Endothelial cell of umbilical vein (primary cell): Measurements from ENCODE around the gene ARPC1B. TPM values are rescaled to one million over a fixed set of nuclear protein-coding genes. Genes with fewer than 3 reads are reported as not detected.

Experiments used
- BruUV-seq: library from RNA; stranded (reverse); fragments of 400-500 nt; replicated peaks from 2 replicates; lab custom pipeline; 2021; lab: Mats Ljungman, UMichigan
- CTCF ChIA-PET: fragments of 300-600, 350-600 bp; sonication (Branson Sonifier 250); formaldehyde crosslinking; loops from one replicate; lab custom pipeline; 2021; ENCODE audit warnings: antibody characterized with exemption, inconsistent platforms; lab: Charles Lee
- POLR2A ChIA-PET: fragments of 300-600, 350-600 bp; sonication (Branson Sonifier 250); formaldehyde crosslinking; loops from one replicate; lab custom pipeline; 2021; ENCODE audit warnings: antibody characterized with exemption, inconsistent platforms; lab: Charles Lee
- DNase-seq: peaks from one replicate; pipeline ENCODE4 v3.0.0-alpha.2; 2011; ENCODE audit warnings: low read depth, low spot score
- FAIRE-seq: peaks from 2 replicates; lab custom pipeline; 2011; peaks lifted over from hg19 to GRCh38; lab: Jason Lieb, UNC
- H2AFZ ChIP-seq: 2 replicates; pipeline ENCODE4 v1.6.0; 2012; ENCODE audit warnings: low read depth, low read length, control low read depth, inconsistent platforms
- H3K27ac ChIP-seq: 2 replicates; pipeline ENCODE4 v1.5.1; 2011; ENCODE audit warnings: low read depth, mild to moderate bottlenecking, control low read depth, low read length, moderate library complexity; ENCODE audit not compliant: insufficient read depth
- H3K27me3 ChIP-seq, 2 experiments: 2 replicates each; pipeline versions ENCODE4 v1.6.0 to v1.6.1; 2011; ENCODE audit warnings: low read length in 2 of 2, mixed read lengths in 1 of 2; ENCODE audit not compliant: control insufficient read depth in 2 of 2, insufficient read depth in 2 of 2
- H3K36me3 ChIP-seq, 2 experiments: 2 replicates in 1 of 2; 3 replicates in 1 of 2; pipeline ENCODE4 v1.5.1; 2011; ENCODE audit warnings: low read length in 2 of 2, mild to moderate bottlenecking in 1 of 2, moderate library complexity in 1 of 2; ENCODE audit not compliant: control insufficient read depth in 2 of 2, insufficient read depth in 2 of 2; ENCODE audit errors: extremely low read depth in 1 of 2
- H3K4me1 ChIP-seq: 3 replicates; pipeline ENCODE4 v1.5.1; 2011; ENCODE audit warnings: mild to moderate bottlenecking, low read length; ENCODE audit not compliant: control insufficient read depth, insufficient read depth; ENCODE audit errors: extremely low read depth
- H3K4me2 ChIP-seq: 2 replicates; pipeline ENCODE4 v1.6.1; 2011; ENCODE audit warnings: low read length, control low read depth, mixed read lengths; ENCODE audit not compliant: insufficient read depth
- H3K4me3 ChIP-seq, 3 experiments: fragments of 200-600 bp in 1 of 3; sonication (generic), shearing (Covaris generic) in 1 of 3; replicated peaks in 1 of 3; 2 replicates each; pipeline ENCODE4 v1.5.1; 2011 to 2016; ENCODE audit warnings: control low read depth in 3 of 3, low read length in 3 of 3, mild to moderate bottlenecking in 2 of 3, inconsistent platforms in 1 of 3, low read depth in 1 of 3, moderate library complexity in 1 of 3; ENCODE audit not compliant: insufficient read depth in 1 of 3
- H3K79me2 ChIP-seq: 2 replicates; pipeline ENCODE4 v1.6.0; 2012; ENCODE audit warnings: low read length, inconsistent platforms; ENCODE audit not compliant: control insufficient read depth, insufficient read depth
- H3K9ac ChIP-seq: replicated peaks from 2 replicates; pipeline ENCODE3; 2011; ENCODE audit warnings: low read length, control low read depth; ENCODE audit not compliant: insufficient read depth; ENCODE audit errors: extremely low read depth
- H3K9me1 ChIP-seq: replicated peaks from 3 replicates; pipeline ENCODE4 v1.6.0; 2011; ENCODE audit warnings: mild to moderate bottlenecking, low read length; ENCODE audit not compliant: control insufficient read depth, insufficient read depth; ENCODE audit errors: extremely low read depth
- H3K9me3 ChIP-seq: replicated peaks from 2 replicates; pipeline ENCODE4 v1.5.1; 2012; ENCODE audit warnings: low read length, inconsistent platforms; ENCODE audit not compliant: control insufficient read depth, insufficient read depth
- H4K20me1 ChIP-seq: replicated peaks from 2 replicates; pipeline ENCODE3; 2011; ENCODE audit warnings: mild to moderate bottlenecking, low read length; ENCODE audit not compliant: control insufficient read depth, insufficient read depth; ENCODE audit errors: extremely low read depth
- CTCF ChIP-seq, 2 donors: IDR thresholded peaks; 1 replicate in 1 of 2; 2 replicates in 1 of 2; pipeline ENCODE4 v1.5.1; 2011; ENCODE audit warnings: low read length in 2 of 2, mild to moderate bottlenecking in 2 of 2, moderate library complexity in 2 of 2, control low read depth in 1 of 2, inconsistent platforms in 1 of 2, low read depth in 1 of 2; ENCODE audit not compliant: insufficient read depth in 1 of 2; ENCODE audit errors: extremely low read depth in 1 of 2
- EZH2 ChIP-seq: IDR thresholded peaks from 2 replicates; pipeline ENCODE4 v1.6.1; 2012; ENCODE audit warnings: borderline replicate concordance, low read depth, mild to moderate bottlenecking, moderate library complexity, low read length, inconsistent platforms; ENCODE audit not compliant: severe bottlenecking
- FOS ChIP-seq: IDR thresholded peaks from 2 replicates; pipeline ENCODE4 v1.6.1; 2011; ENCODE audit warnings: mild to moderate bottlenecking, low read length, moderate library complexity, borderline replicate concordance; ENCODE audit not compliant: insufficient read depth
- GATA2 ChIP-seq: IDR thresholded peaks from 2 replicates; pipeline ENCODE4 v1.7.0; 2011; ENCODE audit warnings: low read depth, mild to moderate bottlenecking, moderate library complexity, mixed read lengths, low read length; ENCODE audit not compliant: insufficient read length, insufficient read depth
- JUN ChIP-seq: IDR thresholded peaks from 2 replicates; pipeline ENCODE4 v1.6.1; 2011; ENCODE audit warnings: borderline replicate concordance, low read depth; ENCODE audit not compliant: insufficient read length, insufficient read depth
- MAX ChIP-seq: IDR thresholded peaks from 2 replicates; pipeline ENCODE4 v1.6.1; 2011; ENCODE audit not compliant: insufficient read depth, insufficient read length
- MYC ChIP-seq: IDR thresholded peaks from one replicate; pipeline ENCODE4 v1.6.1; 2011; ENCODE audit warnings: mild to moderate bottlenecking, low read depth, low read length
- POLR2A ChIP-seq: IDR thresholded peaks from 2 replicates; pipeline ENCODE4 v1.6.1; 2012; ENCODE audit warnings: low read depth, mild to moderate bottlenecking, control low read depth, low read length
- POLR2AphosphoS5 ChIP-seq: IDR thresholded peaks from 2 replicates; pipeline ENCODE4 v1.6.1; 2012; ENCODE audit warnings: low read depth, mild to moderate bottlenecking, control low read depth, low read length, moderate library complexity; ENCODE audit not compliant: insufficient read depth
- dilution Hi-C: fragments of 300-500 bp; cut with MboI; formaldehyde crosslinking; loops from one replicate; pipeline ENCODE4 v1.15.0; 2019; ENCODE audit warnings: low sequenced_read_pairs; ENCODE audit not compliant: extremely low pct_ligation_motif_present
- intact Hi-C: fragments of 100-400 bp; cut with micrococcal nuclease; formaldehyde crosslinking; loops from one replicate; pipeline ENCODE4 v1.10.0; 2022
- polyA plus RNA-seq, 4 experiments: library from polyadenylated mRNA; depleted of rRNA in 3 of 4; stranded (reverse) in 3 of 4; unstranded in 1 of 4; fragments of >200 nt; gene quantifications; 2 replicates each; pipeline versions ENCODE4 v1.2.1 to v1.2.3, GENCODE V29; 2011 to 2012; ENCODE audit warnings: missing spikeins in 1 of 4
- total RNA-seq: library from RNA; stranded (reverse); gene quantifications from 2 replicates; pipeline ENCODE4 v1.2.3, GENCODE V29; 2021

ARPC1B gene
- total and polyA plus RNA-seq, 2 donors (not counting 3 experiments of a cell fraction or from before 2014, with no cell fraction given) = 232 to 831 TPM

GRCh38 chr7:99428972-99429566 lies 54.5 kb downstream of the ARPC1B start:
- H3K4me2 ChIP-seq = no peak overlapping the region

GRCh38 chr7:99429756-99430155 lies 55.2 kb downstream of the ARPC1B start:
- Histone ChIP-seq H3K9me1 (no peaks in the 10 kb centered on the region), H4K20me1 (no peaks in the 10 kb centered on the region), H3K27ac (no peak overlapping the region), H3K4me2 (no peak overlapping the region), H3K9me3 (no peaks in the 10 kb centered on the region), H2AFZ (no peak overlapping the region), H3K9ac (no peak overlapping the region), H3K27me3 (no peaks in the 10 kb centered on the region), H3K36me3 (peaks cover 4 to 42% of the 10 kb centered on the region in 2 experiments), H3K4me3 (no peak overlapping the region), H3K79me2 (no peaks in the 10 kb centered on the region), H3K4me1 (no peaks in the 10 kb centered on the region)
- DNase-seq (no peak), FAIRE-seq (no peak)
- CTCF ChIA-PET = no interaction called here
- dilution Hi-C loops (no loop called here), intact Hi-C loops (no loop called here)
- POLR2A ChIA-PET = no interaction called here
- TF ChIP-seq POLR2AphosphoS5 (no peak), JUN (no peak), MAX (no peak), GATA2 (no peak), FOS (no peak), EZH2 (no peak), MYC (no peak), POLR2A (no peak), CTCF (IDR thresholded peaks at IDR 0.05; ENCODE audit: extremely low read depth in 1 of 2, insufficient read depth in 1 of 2, low read depth in 1 of 2, low read length in 2 of 2) (no peak)
- no TSS peak for BruUV-seq

More at GRCh38 chr7:99428972-99429566, 54.5 kb downstream of the ARPC1B start:
- H3K9me3 ChIP-seq = no peaks in the 10 kb centered on the region
- no peaks in the 10 kb centered on the region for H3K9me1 ChIP-seq
- BruUV-seq = no TSS peak
- H3K36me3 ChIP-seq = peaks cover 5 to 44% of the 10 kb centered on the region in 2 experiments
- no peaks in the 10 kb centered on the region for H3K27me3 ChIP-seq
- no peaks in the 10 kb centered on the region for H3K79me2 ChIP-seq
- intact Hi-C loops (no loop called here), dilution Hi-C loops (no loop called here)
- no peaks in the 10 kb centered on the region for H3K4me1 ChIP-seq
- ChIA-PET POLR2A (no interaction called here), CTCF (no interaction called here)
- H3K9ac ChIP-seq = no peak overlapping the region
- H3K27ac ChIP-seq = no peak overlapping the region
- H4K20me1 ChIP-seq = no peaks in the 10 kb centered on the region
- no peak for TF ChIP-seq MAX
- DNase-seq = no peak
- H2AFZ ChIP-seq = no peak overlapping the region
- no peak for FAIRE-seq
- no peak overlapping the region for H3K4me3 ChIP-seq
